ENCODE data around the gene MAPRE2. TPM values are rescaled to one million over a fixed set of nuclear protein-coding genes. Genes with fewer than 3 reads are reported as not detected.

MAPRE2 gene
- total RNA-seq, 1 donor from 2014 or later: 53.8 TPM

DNA sequence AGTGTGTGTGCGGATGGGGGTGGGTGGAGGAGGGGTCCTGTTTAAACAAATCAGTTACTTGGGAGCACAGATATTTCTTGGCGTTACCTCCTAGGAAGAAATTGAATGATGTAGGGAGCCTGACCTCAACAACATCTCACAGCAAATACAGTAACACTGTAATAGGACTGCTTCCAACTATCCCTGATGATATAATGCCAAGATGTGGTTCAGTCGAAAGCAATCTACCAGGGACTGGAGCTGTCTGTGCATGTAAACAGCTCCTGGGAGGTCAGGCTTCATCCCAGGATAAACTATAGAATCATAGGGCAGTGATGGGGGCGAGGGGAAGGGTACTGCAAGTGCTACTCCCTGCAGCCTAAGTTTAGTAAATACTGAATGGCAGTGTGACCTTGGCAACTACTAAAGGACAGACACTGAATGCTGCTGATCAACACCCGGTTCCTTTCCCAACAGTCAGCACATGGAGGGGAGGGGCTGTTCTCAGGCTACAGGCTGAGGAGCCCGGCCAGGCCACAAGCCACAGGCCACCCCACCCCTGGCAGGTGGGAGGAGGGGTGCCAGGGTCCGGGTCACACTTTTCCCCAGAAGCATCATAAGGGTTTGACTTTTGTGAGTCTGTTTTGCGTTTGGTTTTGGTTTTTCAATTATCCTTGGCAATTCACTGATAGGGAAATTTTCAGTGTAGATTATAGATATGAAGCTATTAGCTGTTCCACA, 114.3 kb downstream of the MAPRE2 start:
- intact Hi-C loops (cut with micrococcal nuclease): no loop called here
- Mint-ChIP-seq H3K9me3 (no peaks in the 10 kb centered on the region), H3K27ac (no peak overlapping the region), H3K27me3 (no peaks in the 10 kb centered on the region), H3K4me1 (peaks cover 40% of the 10 kb centered on the region), H3K4me3 (no peak overlapping the region), H3K36me3 (ENCODE audit: low read depth) (no peaks in the 10 kb centered on the region)
- CTCF ChIA-PET: no interaction called here
- DNase-seq: no peak
- TF ChIP-seq, protein P1, sequence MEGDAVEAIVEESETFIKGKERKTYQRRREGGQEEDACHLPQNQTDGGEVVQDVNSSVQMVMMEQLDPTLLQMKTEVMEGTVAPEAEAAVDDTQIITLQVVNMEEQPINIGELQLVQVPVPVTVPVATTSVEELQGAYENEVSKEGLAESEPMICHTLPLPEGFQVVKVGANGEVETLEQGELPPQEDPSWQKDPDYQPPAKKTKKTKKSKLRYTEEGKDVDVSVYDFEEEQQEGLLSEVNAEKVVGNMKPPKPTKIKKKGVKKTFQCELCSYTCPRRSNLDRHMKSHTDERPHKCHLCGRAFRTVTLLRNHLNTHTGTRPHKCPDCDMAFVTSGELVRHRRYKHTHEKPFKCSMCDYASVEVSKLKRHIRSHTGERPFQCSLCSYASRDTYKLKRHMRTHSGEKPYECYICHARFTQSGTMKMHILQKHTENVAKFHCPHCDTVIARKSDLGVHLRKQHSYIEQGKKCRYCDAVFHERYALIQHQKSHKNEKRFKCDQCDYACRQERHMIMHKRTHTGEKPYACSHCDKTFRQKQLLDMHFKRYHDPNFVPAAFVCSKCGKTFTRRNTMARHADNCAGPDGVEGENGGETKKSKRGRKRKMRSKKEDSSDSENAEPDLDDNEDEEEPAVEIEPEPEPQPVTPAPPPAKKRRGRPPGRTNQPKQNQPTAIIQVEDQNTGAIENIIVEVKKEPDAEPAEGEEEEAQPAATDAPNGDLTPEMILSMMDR (IDR thresholded peaks at IDR 0.05): no peak
- POLR2A ChIA-PET: no interaction called here
- no peak for ATAC-seq (ENCODE audit: low read depth)

DNA sequence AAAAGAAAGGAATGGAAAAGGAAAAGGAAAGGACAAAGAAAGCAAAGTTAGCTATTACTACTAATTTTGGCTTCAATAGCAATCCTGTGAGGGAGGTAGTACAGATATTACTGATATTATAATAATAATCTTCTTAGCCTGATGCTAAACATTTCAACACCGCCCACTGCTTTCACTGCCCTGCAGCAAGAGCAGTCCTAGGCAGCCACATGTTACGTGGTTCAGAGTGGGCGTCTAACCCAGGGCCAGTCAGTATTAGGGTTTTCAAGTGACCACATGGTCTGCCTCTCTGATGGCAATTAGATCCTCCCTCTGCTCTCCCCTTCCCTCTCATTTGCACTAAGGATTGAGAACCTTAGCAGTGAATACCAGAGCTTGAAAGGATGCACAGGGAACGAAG, 116.0 kb downstream of the MAPRE2 start:
- DNase-seq (no peak), ATAC-seq (ENCODE audit: low read depth) (no peak)
- Mint-ChIP-seq H3K4me1 (peaks cover 40% of the 10 kb centered on the region), H3K4me3 (no peak overlapping the region), H3K27me3 (no peaks in the 10 kb centered on the region), H3K36me3 (ENCODE audit: low read depth) (no peaks in the 10 kb centered on the region), H3K9me3 (no peaks in the 10 kb centered on the region), H3K27ac (no peak overlapping the region)
- intact Hi-C loops (cut with micrococcal nuclease): no loop called here
- CTCF ChIA-PET: no interaction called here
- TF ChIP-seq, protein P1 (IDR thresholded peaks at IDR 0.05): no peak
- POLR2A ChIA-PET: interaction anchor here (1.0 kb wide), 1 partner anchor 8 kb away, joined by 9 read pairs; no protein-coding TSS in a partner anchor

DNA sequence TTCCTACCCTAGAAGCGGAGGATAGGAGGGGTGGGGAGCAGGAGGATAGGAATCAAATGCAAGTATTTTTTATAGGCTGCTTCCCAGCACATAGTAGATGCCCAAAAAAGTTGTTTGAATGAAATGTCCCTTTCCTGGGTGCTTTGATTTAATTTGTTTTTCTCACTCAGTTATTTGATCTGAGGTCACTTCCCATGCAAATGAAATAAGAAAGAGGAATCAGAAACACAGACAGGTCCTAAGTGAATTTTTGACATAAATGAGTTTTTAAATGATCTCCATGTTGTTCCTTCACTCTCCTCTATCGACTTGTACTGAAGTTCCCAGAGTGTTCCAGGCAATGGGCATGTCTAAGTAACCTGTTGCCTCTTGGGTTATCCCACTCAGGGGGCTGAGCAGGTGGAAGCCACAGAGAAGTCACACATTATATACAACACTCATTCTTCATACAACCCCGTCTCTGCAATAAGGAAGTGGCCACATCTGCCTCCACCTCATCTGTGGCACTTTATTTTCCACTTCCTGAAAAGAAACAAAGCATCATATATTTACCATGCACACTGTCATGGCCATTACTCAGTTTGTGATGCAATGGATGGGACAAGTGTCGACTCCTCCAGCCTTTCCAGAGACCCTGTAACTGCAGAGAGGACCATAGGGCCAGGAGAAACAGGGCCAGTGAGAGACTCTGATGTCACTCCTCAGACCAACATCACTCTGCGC, 117.7 kb downstream of the MAPRE2 start:
- peak overlapping the region; percentile 97 for H3K27ac Mint-ChIP-seq
- intact Hi-C loops (cut with micrococcal nuclease): loop anchor here (1.0 to 2.0 kb wide), 4 partner anchors 15 to 185 kb away; partner anchors contain the start of genes MAPRE2 and ZNF24
- POLR2A ChIA-PET: interaction anchor here (0.6 kb wide), 1 partner anchor 177 kb away, joined by 3 read pairs; no protein-coding TSS in a partner anchor
- ATAC-seq (ENCODE audit: low read depth): peak; percentile 91
- H3K4me1 Mint-ChIP-seq: peaks cover 31% of the 10 kb centered on the region
- CTCF ChIA-PET: no interaction called here
- TF ChIP-seq, protein P1 (IDR thresholded peaks at IDR 0.05): no peak
- no peaks in the 10 kb centered on the region for H3K9me3 Mint-ChIP-seq
- no peaks in the 10 kb centered on the region for H3K27me3 Mint-ChIP-seq
- H3K36me3 Mint-ChIP-seq (ENCODE audit: low read depth): no peaks in the 10 kb centered on the region
- DNase-seq: no peak
- H3K4me3 Mint-ChIP-seq: peak overlapping the region; percentile 73

DNA sequence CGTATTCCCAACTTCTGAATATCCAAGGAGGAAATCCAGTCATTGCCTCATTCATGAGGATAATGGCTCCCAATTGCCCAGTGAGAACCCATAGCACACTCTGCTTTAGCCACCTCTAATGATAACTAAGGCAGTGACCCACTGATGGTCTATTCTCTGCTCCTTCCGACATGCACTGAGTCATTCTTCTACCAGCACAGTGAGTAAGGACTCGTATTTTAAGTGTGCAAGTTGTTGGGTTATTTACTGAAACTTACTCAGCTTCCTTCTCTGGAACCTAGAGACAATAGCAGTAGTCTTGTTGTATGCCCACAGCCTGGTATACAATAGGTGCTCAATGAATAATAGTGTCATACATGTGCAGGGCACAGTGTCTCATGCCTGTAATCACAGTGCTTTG, 118.6 kb downstream of the MAPRE2 start:
- peaks cover 22% of the 10 kb centered on the region for H3K4me1 Mint-ChIP-seq
- peak overlapping the region; percentile 97 for H3K27ac Mint-ChIP-seq
- no peak for ATAC-seq (ENCODE audit: low read depth)
- intact Hi-C loops (cut with micrococcal nuclease): loop anchor here (1.0 to 2.0 kb wide), 4 partner anchors 15 to 185 kb away; partner anchors contain the start of genes MAPRE2 and ZNF24
- ChIA-PET CTCF (interaction anchor here (0.8 kb wide), 1 partner anchor 134 kb away, joined by 3 read pairs; no protein-coding TSS in a partner anchor), POLR2A (interaction anchor here (0.6 kb wide), 1 partner anchor 15 kb away, joined by 4 read pairs; no protein-coding TSS in a partner anchor)
- no peaks in the 10 kb centered on the region for H3K36me3 Mint-ChIP-seq (ENCODE audit: low read depth)
- H3K27me3 Mint-ChIP-seq: no peaks in the 10 kb centered on the region
- no peaks in the 10 kb centered on the region for H3K9me3 Mint-ChIP-seq
- TF ChIP-seq, protein P1 (IDR thresholded peaks at IDR 0.05): no peak
- no peak for DNase-seq
- H3K4me3 Mint-ChIP-seq: no peak overlapping the region

DNA sequence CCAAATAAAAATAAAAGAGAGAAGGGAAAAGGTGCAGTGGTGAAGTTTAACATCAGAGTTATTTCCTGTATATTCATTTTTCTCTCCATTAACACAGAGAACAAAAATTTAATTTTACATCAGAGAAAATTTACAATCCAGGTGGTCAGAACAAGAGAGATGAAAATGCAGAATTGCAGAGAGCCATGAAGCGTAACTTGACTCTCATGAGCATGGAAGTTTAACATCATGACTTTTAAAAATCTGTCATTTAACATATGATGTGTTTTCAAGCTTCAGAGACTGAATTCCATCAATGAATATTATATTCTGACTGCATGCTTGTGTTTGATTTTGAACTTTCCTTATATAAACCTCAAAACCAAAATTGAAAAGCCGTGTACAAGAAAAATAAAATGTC, 120.3 kb downstream of the MAPRE2 start:
- Mint-ChIP-seq H3K27ac (no peak overlapping the region), H3K4me1 (peaks cover 22% of the 10 kb centered on the region), H3K36me3 (ENCODE audit: low read depth) (no peaks in the 10 kb centered on the region), H3K4me3 (no peak overlapping the region), H3K27me3 (no peaks in the 10 kb centered on the region), H3K9me3 (no peaks in the 10 kb centered on the region)
- intact Hi-C loops (cut with micrococcal nuclease): no loop called here
- DNase-seq: no peak
- ChIA-PET POLR2A (no interaction called here), CTCF (no interaction called here)
- TF ChIP-seq, protein P1 (IDR thresholded peaks at IDR 0.05): no peak
- no peak for ATAC-seq (ENCODE audit: low read depth)
